Fibroblast of pulmonary artery (primary cell): ENCODE data around the gene AEBP1.

Source experiments
- DNase-seq: peaks from one replicate; pipeline ENCODE4 v3.0.0-alpha.2; 2010; ENCODE audit warnings: low read depth
- H3K4me3 ChIP-seq: replicated peaks from 2 replicates; pipeline ENCODE4 v1.5.1; 2011; ENCODE audit warnings: low read depth, mild to moderate bottlenecking, control low read depth, low read length, moderate library complexity
- CTCF ChIP-seq: IDR thresholded peaks from 2 replicates; pipeline ENCODE4 v1.5.1; 2011; ENCODE audit warnings: mild to moderate bottlenecking, control low read depth, low read length, inconsistent platforms; ENCODE audit errors: missing control alignments

Gene AEBP1

DNA sequence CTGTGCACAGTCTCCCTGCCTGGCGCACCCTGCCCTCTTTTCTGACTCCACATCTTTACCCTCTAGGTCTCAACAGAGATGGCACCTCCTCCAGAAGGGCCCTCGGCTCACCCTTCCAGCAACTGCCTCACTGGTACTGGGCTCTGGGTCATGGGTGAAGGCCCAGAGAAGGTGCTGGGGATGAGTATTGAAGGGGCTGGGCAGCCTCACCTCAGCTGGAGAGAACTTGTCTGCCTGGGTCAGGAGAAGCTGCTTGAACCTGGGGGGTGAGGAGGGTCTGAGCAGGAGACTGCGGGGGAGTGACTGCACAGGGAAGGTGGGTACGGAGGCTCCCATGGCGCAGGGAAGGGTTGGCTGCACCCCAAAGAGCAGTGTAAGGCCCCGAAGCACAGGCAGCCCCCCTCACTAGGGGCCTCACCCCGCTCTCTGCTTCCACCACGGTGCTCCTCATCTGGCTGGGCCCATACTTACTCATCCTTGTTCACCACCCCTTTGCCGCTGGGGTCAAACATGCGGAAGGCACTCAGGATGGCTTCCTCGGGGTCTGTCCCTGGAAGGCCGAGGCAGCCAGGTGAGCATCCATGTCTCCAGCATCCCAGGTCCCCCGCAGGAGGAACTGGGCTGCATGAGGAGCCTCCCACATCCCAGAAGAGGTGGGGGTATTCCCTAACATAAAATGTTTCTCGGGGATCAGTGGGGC, 35.3 kb downstream of the AEBP1 start:
- no peak overlapping the region for H3K4me3 ChIP-seq
- TF ChIP-seq CTCF, result no peak
- DNase-seq, result no peak

DNA sequence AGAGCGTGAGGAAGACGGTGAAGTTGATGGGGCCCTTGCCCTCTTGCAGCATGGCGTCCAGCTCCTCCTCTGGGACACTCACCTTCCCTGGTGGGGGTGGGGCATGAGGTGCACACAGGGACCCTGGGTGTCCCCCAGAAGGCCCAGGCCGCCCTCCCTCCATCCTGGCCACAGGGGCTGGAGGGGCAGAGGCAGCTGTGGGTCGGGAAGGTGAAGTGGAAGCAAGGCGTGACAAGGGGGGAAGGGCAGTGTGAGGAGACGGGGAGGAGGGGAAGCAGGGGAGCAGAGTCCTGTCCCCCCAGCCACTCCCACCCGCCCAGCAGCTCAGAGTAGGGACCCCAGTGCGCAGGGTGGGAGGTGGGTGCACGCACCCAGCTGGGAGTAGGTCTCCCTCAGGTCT, 36.2 kb downstream of the AEBP1 start:
- no peak for TF ChIP-seq CTCF
- H3K4me3 ChIP-seq, result no peak overlapping the region
- no peak for DNase-seq

- TF ChIP-seq CTCF, result no peak
- DNase-seq, result no peak
- no peak within 1 kb of the TSS for H3K4me3 ChIP-seq
Measured at GRCh38 chr7:44141221-44141850, 37.2 kb downstream of the AEBP1 start, which contains the start of gene MYL7. Gene MYL7, minus strand, starts transcription at chr7:44141332. Its CDS starts 27 bp downstream, at chr7:44141305.

DNA sequence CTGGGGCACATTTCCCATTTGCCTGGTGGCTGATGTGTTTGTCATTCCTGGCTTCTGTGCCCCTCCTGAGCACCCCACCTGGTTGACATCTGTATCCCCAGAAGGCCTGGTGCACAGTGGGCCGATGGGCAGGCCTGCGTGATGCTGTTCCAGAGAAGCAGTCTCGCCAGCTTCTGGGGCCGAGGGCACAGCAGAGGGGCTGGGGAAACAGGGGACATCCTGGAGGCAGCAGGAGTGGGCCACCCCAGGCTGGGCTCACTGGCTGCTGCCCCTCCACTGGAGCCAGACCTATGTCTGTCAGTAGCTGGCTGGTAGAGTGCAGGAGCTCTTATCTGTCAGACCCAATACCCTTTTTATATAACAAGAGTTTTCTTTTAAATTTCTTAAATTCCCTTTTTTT, 37.9 kb downstream of the AEBP1 start:
- no peak for TF ChIP-seq CTCF
- DNase-seq, result no peak

GRCh38 chr7:44143646-44144250, 39.6 kb downstream of the AEBP1 start:
- TF ChIP-seq CTCF, result no peak
- DNase-seq, result no peak
- H3K4me3 ChIP-seq, result no peak overlapping the region

More for the DNA sequence above, 37.9 kb downstream of the AEBP1 start:
- H3K4me3 ChIP-seq, result no peak overlapping the region

- DNase-seq, result no peak
- H3K4me3 ChIP-seq, result no peak overlapping the region
- no peak for TF ChIP-seq CTCF
Measured at GRCh38 chr7:44144426-44144967, 40.4 kb downstream of the AEBP1 start.
